Kasumi-1 (cell line): Measurements from ENCODE around the gene KRTAP5-2.

Experiments used
- DNase-seq, 2 experiments: peaks; one replicate each; lab custom pipeline; 2025; lab: John Stamatoyannopoulos, UW

The KRTAP5-2 gene

DNA sequence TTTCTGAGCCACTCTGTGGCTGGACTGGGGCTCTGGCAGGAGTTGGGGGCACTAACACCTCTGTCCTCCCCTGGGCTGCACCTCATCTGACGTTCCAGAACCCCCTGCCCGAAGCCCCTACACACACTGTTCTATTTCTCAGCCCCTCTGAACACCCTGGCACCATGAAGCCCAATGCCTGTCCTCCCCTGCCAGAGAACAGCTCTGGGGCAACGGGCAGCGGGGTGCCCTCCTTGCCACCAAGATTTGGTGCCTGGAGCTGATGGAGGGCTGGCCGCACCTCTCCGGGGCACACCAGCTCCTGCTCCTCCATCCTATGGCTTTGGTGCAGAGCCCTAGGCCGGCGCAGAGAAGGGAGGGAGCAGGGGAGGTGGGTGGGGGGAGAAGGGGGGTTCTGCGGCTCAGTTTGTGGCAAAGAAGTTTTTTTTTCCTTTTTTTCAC is 42.4 kb downstream of the KRTAP5-2 start:
- no peak for DNase-seq

DNA sequence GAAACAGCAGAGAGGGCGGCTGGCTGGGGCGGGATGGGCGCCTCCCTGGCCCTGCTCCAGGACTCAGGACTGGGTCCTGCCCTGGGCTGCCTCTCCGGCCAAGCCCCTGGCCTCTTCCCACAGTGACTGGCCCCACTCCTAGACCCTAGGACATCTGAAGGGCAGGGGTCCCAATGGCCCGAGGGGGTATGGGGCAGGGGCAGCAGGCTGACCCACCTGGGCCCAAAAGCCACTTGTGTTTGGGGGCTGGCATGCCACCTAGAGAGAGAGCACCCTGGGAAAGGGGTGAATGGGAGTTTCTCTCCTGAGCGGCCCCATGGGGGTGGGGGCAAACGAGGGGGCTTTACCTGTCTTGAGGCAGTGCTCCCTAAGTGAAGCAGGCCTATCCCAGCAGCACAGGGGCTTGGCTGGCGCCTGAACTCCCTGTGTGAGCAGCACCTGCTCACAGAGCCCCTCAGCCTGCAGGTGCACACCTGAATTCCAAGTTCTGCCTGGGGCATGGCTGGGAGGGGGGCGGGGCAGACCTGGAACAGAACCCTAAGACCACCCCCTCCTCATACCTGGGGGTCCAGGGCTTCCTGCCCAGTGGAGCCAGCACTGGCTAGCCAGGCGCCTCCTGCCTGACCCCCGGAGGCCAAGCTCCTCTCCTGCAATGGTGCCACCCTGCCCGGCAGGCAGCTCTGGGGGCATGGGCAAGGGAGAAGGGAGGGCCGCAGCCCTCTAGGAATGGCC is 42.9 kb downstream of the KRTAP5-2 start:
- no peak for DNase-seq

DNA sequence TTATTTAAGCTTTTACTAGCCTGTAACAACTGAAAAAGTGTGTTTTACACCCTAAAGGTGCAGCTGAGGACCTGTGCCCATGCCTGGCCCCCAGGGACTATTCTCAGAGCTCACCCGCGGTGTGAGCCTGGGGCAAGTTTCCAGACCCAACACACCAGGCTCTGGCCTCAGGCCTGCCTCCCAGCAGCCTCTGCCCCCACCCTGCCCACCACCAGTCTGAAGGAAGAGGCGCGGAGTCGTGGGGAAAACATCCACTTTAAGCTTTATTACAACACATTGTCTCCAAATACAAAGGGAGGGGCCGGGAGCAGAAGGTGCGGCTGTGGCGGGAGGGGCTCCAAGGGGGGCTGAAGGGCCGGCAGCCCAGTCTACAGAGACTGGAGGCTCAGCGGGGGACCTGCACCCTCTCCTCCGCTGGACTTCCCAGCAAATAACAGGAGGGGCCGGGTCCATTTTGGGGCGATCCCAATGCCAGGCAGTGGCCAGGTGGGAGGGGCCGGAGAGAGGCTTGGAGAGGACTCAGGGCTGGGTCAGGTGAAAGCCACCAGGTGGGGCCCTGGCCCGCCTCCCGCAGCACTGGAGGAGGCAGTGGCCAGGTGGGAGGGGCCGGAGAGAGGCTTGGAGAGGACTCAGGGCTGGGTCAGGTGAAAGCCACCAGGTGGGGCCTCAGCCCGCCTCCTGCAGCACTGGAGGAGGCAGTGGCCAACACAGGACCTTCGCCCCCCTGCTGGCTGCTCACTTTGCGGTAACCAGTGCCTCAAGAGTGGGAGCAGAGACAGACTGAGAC is 44.1 kb downstream of the KRTAP5-2 start:
- no peak for DNase-seq

DNA sequence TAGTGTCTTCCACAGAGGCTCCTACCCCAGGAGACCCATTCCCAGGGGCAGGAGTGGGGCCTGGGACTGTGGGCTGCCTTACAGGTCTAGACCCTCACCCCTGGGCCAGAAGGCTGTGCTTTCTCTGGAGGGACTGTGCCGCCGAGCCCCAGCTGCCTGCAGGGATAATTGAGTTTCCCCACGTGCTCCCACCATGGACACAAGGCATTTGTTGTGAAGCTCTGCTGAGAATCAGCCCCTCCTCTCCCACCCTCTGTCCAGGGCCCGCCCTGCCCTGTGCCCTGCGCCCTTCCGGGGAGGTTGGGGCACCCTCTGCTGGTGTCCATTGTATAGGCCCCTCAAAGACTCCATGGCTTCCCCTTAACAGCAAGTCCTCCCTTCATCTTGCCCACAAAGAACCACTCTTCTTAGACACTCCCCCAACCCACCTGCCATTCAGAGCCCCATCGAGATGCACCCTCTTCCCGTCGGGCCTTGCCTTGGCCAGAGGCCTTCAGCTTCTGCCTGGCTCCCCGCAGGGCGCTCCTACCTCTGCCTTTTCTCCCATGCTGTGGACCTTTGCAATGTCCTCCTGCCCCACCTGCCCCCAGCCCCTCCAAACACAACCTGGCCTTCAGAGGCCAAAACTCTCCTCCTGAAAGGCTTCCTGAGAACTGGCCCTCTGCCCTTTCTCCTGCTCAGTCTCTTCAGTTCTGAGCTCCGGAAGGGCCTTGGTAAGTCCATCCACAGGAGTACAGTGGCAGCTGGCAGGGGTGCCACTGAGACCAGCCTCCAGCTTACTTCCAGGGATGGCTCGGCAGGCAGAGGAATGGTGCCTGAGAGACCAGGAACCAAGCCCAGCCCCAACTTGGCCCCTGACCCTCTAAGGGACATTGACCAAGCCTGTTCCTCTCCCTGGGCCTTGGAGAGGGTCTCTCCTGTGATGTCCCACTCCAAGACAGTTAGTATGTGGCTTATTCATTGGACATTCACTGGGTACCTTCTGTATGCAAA is 48.5 kb downstream of the KRTAP5-2 start:
- no peak for DNase-seq

DNA sequence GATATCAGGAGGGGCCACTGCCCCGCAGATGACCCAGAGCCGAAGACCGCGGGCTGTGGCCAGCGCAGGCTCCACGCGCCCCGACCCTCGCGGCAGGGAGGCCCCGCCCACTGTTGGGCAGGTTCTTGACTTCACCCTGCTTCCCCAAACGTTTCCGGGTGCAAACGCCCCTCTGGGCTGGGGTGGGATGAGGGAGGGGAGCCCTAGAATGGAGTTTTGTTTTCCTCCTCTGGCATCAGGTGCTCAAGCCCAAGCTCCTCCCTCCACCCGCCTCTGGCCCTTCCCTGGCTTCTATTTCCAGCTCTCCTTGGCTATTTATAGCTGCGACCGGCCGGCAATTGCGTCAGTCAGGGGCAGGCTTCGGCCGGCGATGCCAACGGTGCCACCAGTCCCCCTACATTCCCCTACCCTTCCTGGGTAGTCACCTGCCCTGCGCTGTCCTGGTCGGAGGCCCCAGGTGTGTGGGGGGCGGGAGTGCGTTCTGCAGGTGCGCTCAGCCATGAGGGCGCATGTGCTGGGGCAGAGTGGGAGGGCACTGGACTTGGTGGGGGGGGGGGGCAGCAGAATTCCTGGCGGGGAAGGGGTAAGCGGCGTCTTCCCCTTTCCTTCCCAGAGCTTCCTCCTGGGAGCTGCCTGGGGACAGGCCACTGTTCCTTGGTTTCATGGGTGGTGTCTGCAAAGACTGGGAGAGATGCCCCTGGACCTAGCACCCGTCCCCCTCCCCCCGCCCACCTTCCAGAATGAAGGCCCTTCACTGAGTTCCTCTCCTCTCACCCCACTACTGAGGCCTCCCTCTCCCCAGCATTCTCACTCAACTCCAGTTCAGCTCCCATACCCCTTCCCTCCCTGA is 49.6 kb downstream of the KRTAP5-2 start:
- no peak for DNase-seq

DNA sequence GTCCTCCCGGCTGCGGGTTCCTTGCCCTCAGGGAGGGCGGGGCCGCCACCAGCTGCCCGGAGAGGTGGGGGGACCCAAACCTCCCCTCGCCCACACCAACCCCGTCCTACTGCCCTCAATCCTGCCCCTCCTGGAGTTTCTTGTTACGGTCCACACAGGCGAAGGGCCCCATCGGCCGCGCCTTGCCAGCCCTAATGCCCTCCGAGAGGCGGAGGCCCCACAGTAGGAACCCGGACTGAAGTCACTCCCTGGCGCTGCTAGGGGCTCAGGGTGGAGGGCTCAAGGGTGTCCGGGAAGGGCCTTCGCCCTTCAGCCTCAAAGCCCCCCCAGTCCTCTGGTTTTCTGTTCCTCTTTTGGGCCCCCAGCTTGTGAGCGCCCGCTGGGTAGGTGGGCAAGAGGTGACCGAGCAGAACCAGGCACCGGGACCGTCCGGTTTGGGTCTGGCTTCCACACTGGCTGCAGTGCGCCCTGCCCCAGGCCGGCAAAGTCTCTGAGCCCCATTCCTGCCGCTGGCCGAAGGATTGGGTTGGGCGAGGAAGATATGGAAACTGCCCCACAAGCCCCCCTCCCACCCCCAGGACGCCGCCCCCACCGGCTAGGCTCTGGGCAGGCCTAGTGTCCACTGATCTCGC is 50.5 kb downstream of the KRTAP5-2 start:
- no peak for DNase-seq
